HepG2 (cell line): Measurements from ENCODE around the gene JMJD1C. TPM values are rescaled to one million over a fixed set of nuclear protein-coding genes. Genes with fewer than 3 reads are reported as not detected.

Source experiments
- DDIT3 ChIP-seq: sonication (generic); formaldehyde crosslinking; IDR thresholded peaks from 2 replicates; pipeline ENCODE4 v1.4.0; 2020; ENCODE audit warnings: mild to moderate bottlenecking, missing genetic modification reagents
- DNMT3B ChIP-seq: conservative IDR thresholded peaks from 2 replicates; pipeline ENCODE4 v1.6.1; 2016; ENCODE audit warnings: missing biosample characterization, control low read depth
- KAT8 ChIP-seq: IDR thresholded peaks from 2 replicates; pipeline ENCODE4 v1.6.1; 2016; ENCODE audit warnings: missing genetic modification reagents, missing compliant biosample characterization
- PRDM15 ChIP-seq: sonication (generic); formaldehyde crosslinking; IDR thresholded peaks from 2 replicates; pipeline ENCODE4 v1.4.0; 2020; ENCODE audit warnings: missing genetic modification reagents
- SALL1 ChIP-seq: sonication (generic); formaldehyde crosslinking; IDR thresholded peaks from 2 replicates; pipeline ENCODE4 v1.8.0; 2022; ENCODE audit warnings: mild to moderate bottlenecking, missing genetic modification reagents
- UBTF ChIP-seq: sonication (generic); formaldehyde crosslinking; IDR thresholded peaks from 2 replicates; pipeline ENCODE4 v1.4.0; 2020; ENCODE audit warnings: mild to moderate bottlenecking, missing genetic modification reagents
- YY1 ChIP-seq: IDR thresholded peaks from 2 replicates; pipeline ENCODE4 v1.6.1; 2011; ENCODE audit warnings: low read length, low read depth, moderate library complexity, mild to moderate bottlenecking; ENCODE audit not compliant: insufficient read depth, insufficient replicate concordance
- ZHX2 ChIP-seq, 2 experiments: sonication (generic) in 1 of 2; formaldehyde crosslinking in 1 of 2; IDR thresholded peaks; 2 replicates each; pipeline versions ENCODE4 v1.6.1 to v1.9.0; 2014 to 2022; ENCODE audit warnings: antibody characterized with exemption in 1 of 2, borderline replicate concordance in 1 of 2, inconsistent platforms in 1 of 2, low read depth in 1 of 2, missing genetic modification reagents in 1 of 2
- ZNF205 ChIP-seq: IDR thresholded peaks from 2 replicates; pipeline ENCODE4 v1.6.1; 2018; ENCODE audit warnings: missing biosample characterization, missing genetic modification reagents
- ZNF780A ChIP-seq: sonication (generic); formaldehyde crosslinking; IDR thresholded peaks from 2 replicates; pipeline ENCODE4 v1.8.0; 2022; ENCODE audit warnings: mild to moderate bottlenecking, missing genetic modification reagents, moderate library complexity
- ZXDC ChIP-seq: sonication (generic); formaldehyde crosslinking; IDR thresholded peaks from 2 replicates; pipeline ENCODE4 v1.5.0; 2020; ENCODE audit warnings: mild to moderate bottlenecking, missing genetic modification reagents
- polyA plus RNA-seq, 8 experiments: library from polyadenylated mRNA; depleted of rRNA in 3 of 8; stranded (reverse) in 7 of 8; unstranded in 1 of 8; fragments of >200 nt; fragmentation: Illumina TruSeq in 4 of 8; extraction: Trizol in 4 of 8; gene quantifications; 2 replicates each; pipeline versions ENCODE4 v1.2.1 to v1.2.3, GENCODE V29; 2011 to 2016; ENCODE audit warnings: low read depth in 4 of 8, missing spikeins in 1 of 8, mixed read lengths in 1 of 8; ENCODE audit not compliant: insufficient read depth in 1 of 8
- total RNA-seq, 5 experiments: library from RNA; depleted of rRNA; stranded (reverse); fragments of >200 nt; fragmentation: Illumina TruSeq; extraction: Trizol; gene quantifications; 2 replicates each; pipeline ENCODE4 v1.2.3, GENCODE V29; 2016; ENCODE audit warnings: low read depth in 1 of 5

Gene JMJD1C
- total and polyA plus RNA-seq, 2 of the 13 experiments (the other 11 are each of a cell fraction or from before 2014, with no cell fraction given), result 42.3 to 42.7 TPM

- TF ChIP-seq ZHX2 (IDR thresholded peaks at IDR 0.05; ENCODE audit: low read depth) (no peak), ZHX2 (CRISPR knock-in tag; IDR thresholded peaks at IDR 0.05; ENCODE audit: borderline replicate concordance) (no peak), SALL1 (CRISPR knock-in tag) (peak; percentile 83), PRDM15 (no peak), DDIT3 (CRISPR knock-in tag) (no peak), KAT8 (CRISPR knock-in tag) (peak; percentile 22; the same call in 1 of the 2 replicates), ZNF205 (CRISPR knock-in tag) (no peak), DNMT3B (CRISPR knock-in tag) (no peak), ZXDC (CRISPR knock-in tag) (peak; percentile 76), ZNF780A (CRISPR knock-in tag) (peak; percentile 57), YY1 (peak; percentile 81), UBTF (CRISPR knock-in tag) (peak; percentile 98)
These were observed at the start of gene JMJD1C (continued) for GRCh38 chr10:63465293-63466143.
